Prostate gland (tissue), 2 donors: ENCODE measurements around the gene UAP1L1.

ENCODE experiments used
- POLR2A ChIP-seq: fragments of 450-650 bp; IDR thresholded peaks from one replicate; pipeline ENCODE4 v1.6.1; 2016; ENCODE audit warnings: antibody characterized with exemption, mild to moderate bottlenecking
- TF ChIP-seq, protein P1 (sequence below), 4 experiments: fragments of 200-600 bp in 2 of 4; fragments of 450-650 bp in 2 of 4; sonication (generic) in 2 of 4; IDR thresholded peaks; 1 replicate in 3 of 4; 2 replicates in 1 of 4; pipeline ENCODE4 v1.5.1; 2016 to 2019; ENCODE audit warnings: antibody characterized with exemption in 4 of 4, mild to moderate bottlenecking in 2 of 4, moderate library complexity in 2 of 4

DNA sequence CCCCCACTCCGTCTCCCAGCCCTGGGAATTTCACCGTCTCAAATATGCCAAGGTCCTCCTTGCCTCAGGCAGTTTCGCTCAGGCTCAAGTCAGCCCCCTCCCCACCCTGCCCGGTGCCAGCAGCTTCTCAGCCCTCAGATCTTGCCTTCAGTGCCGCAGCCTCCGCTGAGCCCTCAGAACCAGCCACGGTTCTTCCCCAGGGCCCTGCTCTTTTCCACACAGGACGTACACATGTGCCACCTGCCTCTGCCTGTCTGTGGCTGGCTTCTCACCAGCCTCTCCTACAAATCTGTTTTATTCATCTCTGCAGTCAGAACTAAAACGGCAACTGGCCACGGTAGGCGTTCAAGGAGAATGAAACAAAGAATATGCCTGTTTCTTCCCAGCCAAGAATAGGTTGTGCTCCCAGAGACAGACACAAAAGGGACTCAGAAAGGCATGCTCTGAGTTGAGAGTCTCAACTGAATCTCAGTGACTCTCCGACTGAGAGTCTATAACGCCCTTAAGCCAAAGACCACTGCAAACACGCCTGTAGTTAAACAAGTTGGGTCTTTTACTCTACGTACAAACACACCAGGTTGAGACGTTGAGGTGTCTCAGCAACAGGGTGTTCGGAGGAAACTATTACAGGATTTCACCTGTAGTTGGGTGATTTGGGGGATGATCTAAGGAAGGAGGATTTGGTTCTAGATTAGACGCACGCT, 51.0 kb downstream of the UAP1L1 start:
- TF ChIP-seq POLR2A = no peak
- TF ChIP-seq, protein P1, sequence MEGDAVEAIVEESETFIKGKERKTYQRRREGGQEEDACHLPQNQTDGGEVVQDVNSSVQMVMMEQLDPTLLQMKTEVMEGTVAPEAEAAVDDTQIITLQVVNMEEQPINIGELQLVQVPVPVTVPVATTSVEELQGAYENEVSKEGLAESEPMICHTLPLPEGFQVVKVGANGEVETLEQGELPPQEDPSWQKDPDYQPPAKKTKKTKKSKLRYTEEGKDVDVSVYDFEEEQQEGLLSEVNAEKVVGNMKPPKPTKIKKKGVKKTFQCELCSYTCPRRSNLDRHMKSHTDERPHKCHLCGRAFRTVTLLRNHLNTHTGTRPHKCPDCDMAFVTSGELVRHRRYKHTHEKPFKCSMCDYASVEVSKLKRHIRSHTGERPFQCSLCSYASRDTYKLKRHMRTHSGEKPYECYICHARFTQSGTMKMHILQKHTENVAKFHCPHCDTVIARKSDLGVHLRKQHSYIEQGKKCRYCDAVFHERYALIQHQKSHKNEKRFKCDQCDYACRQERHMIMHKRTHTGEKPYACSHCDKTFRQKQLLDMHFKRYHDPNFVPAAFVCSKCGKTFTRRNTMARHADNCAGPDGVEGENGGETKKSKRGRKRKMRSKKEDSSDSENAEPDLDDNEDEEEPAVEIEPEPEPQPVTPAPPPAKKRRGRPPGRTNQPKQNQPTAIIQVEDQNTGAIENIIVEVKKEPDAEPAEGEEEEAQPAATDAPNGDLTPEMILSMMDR (IDR thresholded peaks at IDR 0.05) = no peak
